ENCODE measurements around the gene METAP1. TPM values are rescaled to one million over a fixed set of nuclear protein-coding genes. Genes with fewer than 3 reads are reported as not detected.

METAP1 gene
- total and polyA plus RNA-seq, 4 donors: 9.5 to 16.9 (median 13.4) TPM

DNA sequence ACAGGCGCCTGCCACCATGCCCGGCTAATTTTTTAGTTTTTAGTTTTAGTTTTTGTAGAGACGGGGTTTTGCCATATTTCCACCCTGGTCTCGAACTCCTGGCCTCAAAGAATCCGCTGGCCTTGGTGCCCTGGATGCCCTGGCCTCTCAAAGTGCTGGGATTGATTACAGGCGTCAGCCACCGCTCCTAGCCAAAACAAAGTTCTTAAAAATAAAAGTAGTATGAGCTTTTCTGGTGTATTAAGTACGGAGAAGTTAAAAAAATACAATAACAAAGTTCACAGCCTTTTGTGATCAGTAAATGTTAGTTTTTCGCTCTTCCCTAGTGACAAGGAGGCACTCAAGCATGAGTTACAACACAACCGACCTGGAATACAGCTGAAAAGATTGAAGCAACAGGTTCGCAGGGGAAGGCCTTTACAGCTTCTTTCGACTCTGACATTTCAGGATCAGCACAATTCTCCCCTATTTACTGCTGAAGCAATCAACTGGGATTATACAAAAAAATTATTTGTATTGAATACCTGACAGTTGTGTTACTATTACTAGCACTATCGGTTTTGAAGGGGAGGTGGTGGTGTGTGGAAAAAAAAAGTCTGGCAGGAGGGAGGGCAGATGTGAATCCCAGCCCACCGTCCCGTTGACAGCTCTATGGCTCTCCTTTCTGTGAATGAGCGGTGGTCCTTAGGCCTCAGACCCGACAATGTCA, 893 bp upstream of the METAP1 start:
- no peaks in the 10 kb centered on the region for H3K27me3 ChIP-seq (ENCODE audit: control insufficient read depth in 4 of 4, insufficient read depth in 4 of 4, low read length in 3 of 4)
- WGBS: 38% methylated on average over 17 of the region's 17 CpGs
- peak overlapping the region; percentile 82 to 83 for H3K27ac ChIP-seq (ENCODE audit: low read depth in 1 of 2, low read length in 2 of 2)
- peak overlapping the region; percentile 49 to 87 (median 86) for H3K4me3 ChIP-seq (ENCODE audit: low read depth in 1 of 3, low read length in 3 of 3)
- no peaks in the 10 kb centered on the region for H3K36me3 ChIP-seq (ENCODE audit: control insufficient read depth in 4 of 4, insufficient read depth in 3 of 4, low read depth in 1 of 4, low read length in 3 of 4)
- TF ChIP-seq TAF1 (conservative IDR thresholded peaks at IDR 0.05) (no peak), HNF4G (IDR thresholded peaks at IDR 0.05) (no peak), MAX (IDR thresholded peaks at IDR 0.05) (no peak), YY1 (IDR thresholded peaks at IDR 0.05) (no peak), RAD21 (IDR thresholded peaks at IDR 0.05) (no peak), GABPA (IDR thresholded peaks at IDR 0.05 in 1 of 2, conservative IDR thresholded peaks at IDR 0.05 in 1 of 2) (no peak), HNF4A (conservative IDR thresholded peaks at IDR 0.05) (no peak), RXRA (IDR thresholded peaks at IDR 0.05) (no peak), JUND (IDR thresholded peaks at IDR 0.05) (no peak), NR2F2 (IDR thresholded peaks at IDR 0.05) (no peak), ZBTB33 (IDR thresholded peaks at IDR 0.05) (no peak), EGR1 (IDR thresholded peaks at IDR 0.05; ENCODE audit: low read depth in 2 of 2) (no peak), FOXA1 (IDR thresholded peaks at IDR 0.05) (no peak), SP1 (IDR thresholded peaks at IDR 0.05) (no peak)
- TF ChIP-seq, protein P1, sequence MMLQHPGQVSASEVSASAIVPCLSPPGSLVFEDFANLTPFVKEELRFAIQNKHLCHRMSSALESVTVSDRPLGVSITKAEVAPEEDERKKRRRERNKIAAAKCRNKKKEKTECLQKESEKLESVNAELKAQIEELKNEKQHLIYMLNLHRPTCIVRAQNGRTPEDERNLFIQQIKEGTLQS (IDR thresholded peaks at IDR 0.05): no peak
- peak overlapping the region; percentile 82 to 94 for H3K9ac ChIP-seq (ENCODE audit: low read depth in 1 of 2, low read length in 2 of 2)
- no peaks in the 10 kb centered on the region for H3K9me3 ChIP-seq (ENCODE audit: control insufficient read depth in 4 of 4, low read length in 3 of 4)
- no peak for DNase-seq (ENCODE audit: low spot score)
- peaks cover 0 to 11% (median 7%) of the 10 kb centered on the region in 4 donors for H3K4me1 ChIP-seq (ENCODE audit: control insufficient read depth in 4 of 4, insufficient read depth in 4 of 4, low read length in 3 of 4)

GRCh38 chr4:98996056-98996764, 689 bp downstream of the METAP1 start:
- peak overlapping the region; percentile 71 to 91 for H3K27ac ChIP-seq (ENCODE audit: low read depth in 1 of 2, low read length in 2 of 2)
- no peaks in the 10 kb centered on the region for H3K27me3 ChIP-seq (ENCODE audit: control insufficient read depth in 4 of 4, insufficient read depth in 4 of 4, low read length in 3 of 4)
- H3K4me1 ChIP-seq (ENCODE audit: control insufficient read depth in 4 of 4, insufficient read depth in 4 of 4, low read length in 3 of 4): peaks cover 0 to 11% (median 7%) of the 10 kb centered on the region in 4 donors
- WGBS: under 1% methylated on average over 57 of the region's 57 CpGs
- DNase-seq (ENCODE audit: low spot score): peak; percentile 43
- peak overlapping the region; percentile 41 to 72 for H3K9ac ChIP-seq (ENCODE audit: low read depth in 1 of 2, low read length in 2 of 2)
- no peaks in the 10 kb centered on the region for H3K36me3 ChIP-seq (ENCODE audit: control insufficient read depth in 4 of 4, insufficient read depth in 3 of 4, low read depth in 1 of 4, low read length in 3 of 4)
- H3K4me3 ChIP-seq (ENCODE audit: low read depth in 1 of 3, low read length in 3 of 3): peak overlapping the region; percentile 76 to 100 (median 97)
- TF ChIP-seq JUND (IDR thresholded peaks at IDR 0.05) (no peak), RAD21 (IDR thresholded peaks at IDR 0.05) (peak in 1 of 2 donors; percentile 5)
- no peaks in the 10 kb centered on the region for H3K9me3 ChIP-seq (ENCODE audit: control insufficient read depth in 4 of 4, low read length in 3 of 4)

DNA sequence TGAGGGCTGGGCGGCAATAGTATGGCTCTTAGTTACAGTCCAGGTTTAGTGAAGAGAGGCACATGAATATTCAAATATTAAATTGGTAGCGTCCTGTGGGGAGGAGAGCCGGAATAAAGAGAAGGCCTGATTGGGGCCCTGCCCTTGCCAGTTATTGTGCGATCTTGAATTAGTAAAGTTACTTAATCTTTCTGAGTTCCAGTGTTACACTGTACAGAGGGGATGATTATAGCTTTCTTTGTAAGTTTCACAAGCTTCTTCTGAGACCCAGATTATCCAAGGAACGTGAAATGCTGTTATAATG, 1.2 kb downstream of the METAP1 start:
- H3K4me3 ChIP-seq (ENCODE audit: low read depth in 1 of 3, low read length in 3 of 3): peak overlapping the region; percentile 76 to 100 (median 97)
- no peaks in the 10 kb centered on the region for H3K27me3 ChIP-seq (ENCODE audit: control insufficient read depth in 4 of 4, insufficient read depth in 4 of 4, low read length in 3 of 4)
- TF ChIP-seq YY1 (IDR thresholded peaks at IDR 0.05): no peak
- TF ChIP-seq FOXA1 (IDR thresholded peaks at IDR 0.05): no peak
- TF ChIP-seq TAF1 (conservative IDR thresholded peaks at IDR 0.05): no peak
- TF ChIP-seq HNF4A (conservative IDR thresholded peaks at IDR 0.05): no peak
- no peak for TF ChIP-seq RXRA (IDR thresholded peaks at IDR 0.05)
- TF ChIP-seq, protein P2, sequence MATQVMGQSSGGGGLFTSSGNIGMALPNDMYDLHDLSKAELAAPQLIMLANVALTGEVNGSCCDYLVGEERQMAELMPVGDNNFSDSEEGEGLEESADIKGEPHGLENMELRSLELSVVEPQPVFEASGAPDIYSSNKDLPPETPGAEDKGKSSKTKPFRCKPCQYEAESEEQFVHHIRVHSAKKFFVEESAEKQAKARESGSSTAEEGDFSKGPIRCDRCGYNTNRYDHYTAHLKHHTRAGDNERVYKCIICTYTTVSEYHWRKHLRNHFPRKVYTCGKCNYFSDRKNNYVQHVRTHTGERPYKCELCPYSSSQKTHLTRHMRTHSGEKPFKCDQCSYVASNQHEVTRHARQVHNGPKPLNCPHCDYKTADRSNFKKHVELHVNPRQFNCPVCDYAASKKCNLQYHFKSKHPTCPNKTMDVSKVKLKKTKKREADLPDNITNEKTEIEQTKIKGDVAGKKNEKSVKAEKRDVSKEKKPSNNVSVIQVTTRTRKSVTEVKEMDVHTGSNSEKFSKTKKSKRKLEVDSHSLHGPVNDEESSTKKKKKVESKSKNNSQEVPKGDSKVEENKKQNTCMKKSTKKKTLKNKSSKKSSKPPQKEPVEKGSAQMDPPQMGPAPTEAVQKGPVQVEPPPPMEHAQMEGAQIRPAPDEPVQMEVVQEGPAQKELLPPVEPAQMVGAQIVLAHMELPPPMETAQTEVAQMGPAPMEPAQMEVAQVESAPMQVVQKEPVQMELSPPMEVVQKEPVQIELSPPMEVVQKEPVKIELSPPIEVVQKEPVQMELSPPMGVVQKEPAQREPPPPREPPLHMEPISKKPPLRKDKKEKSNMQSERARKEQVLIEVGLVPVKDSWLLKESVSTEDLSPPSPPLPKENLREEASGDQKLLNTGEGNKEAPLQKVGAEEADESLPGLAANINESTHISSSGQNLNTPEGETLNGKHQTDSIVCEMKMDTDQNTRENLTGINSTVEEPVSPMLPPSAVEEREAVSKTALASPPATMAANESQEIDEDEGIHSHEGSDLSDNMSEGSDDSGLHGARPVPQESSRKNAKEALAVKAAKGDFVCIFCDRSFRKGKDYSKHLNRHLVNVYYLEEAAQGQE (IDR thresholded peaks at IDR 0.05): no peak
- no peak for TF ChIP-seq CTCF (IDR thresholded peaks at IDR 0.05; ENCODE audit: low read depth, low read length, missing input control)
- TF ChIP-seq EGR1 (IDR thresholded peaks at IDR 0.05; ENCODE audit: low read depth in 2 of 2): no peak
- TF ChIP-seq HNF4G (IDR thresholded peaks at IDR 0.05): no peak
- WGBS: 56% methylated on average over 5 of the region's 5 CpGs
- peak; percentile 38 for DNase-seq (ENCODE audit: low spot score)
- no peak overlapping the region for H3K27ac ChIP-seq (ENCODE audit: low read depth in 1 of 2, low read length in 2 of 2)
- no peak overlapping the region for H3K9ac ChIP-seq (ENCODE audit: low read depth in 1 of 2, low read length in 2 of 2)
- no peaks in the 10 kb centered on the region for H3K9me3 ChIP-seq (ENCODE audit: control insufficient read depth in 4 of 4, low read length in 3 of 4)
- H3K36me3 ChIP-seq (ENCODE audit: control insufficient read depth in 4 of 4, insufficient read depth in 3 of 4, low read depth in 1 of 4, low read length in 3 of 4): no peaks in the 10 kb centered on the region
- peaks cover 0 to 11% (median 7%) of the 10 kb centered on the region in 4 donors for H3K4me1 ChIP-seq (ENCODE audit: control insufficient read depth in 4 of 4, insufficient read depth in 4 of 4, low read length in 3 of 4)

Data from liver (tissue), 9 donors.